SK-N-MC (cell line): ENCODE measurements around the gene TNFAIP1.

Experiments used
- EZH2 ChIP-seq: fragments of 200-600 bp; sonication (generic); IDR thresholded peaks from one replicate; pipeline ENCODE4 v1.6.1; 2017; ENCODE audit warnings: antibody characterized with exemption
- POLR2AphosphoS5 ChIP-seq: IDR thresholded peaks from 2 replicates; pipeline ENCODE4 v1.6.1; 2012; ENCODE audit warnings: mild to moderate bottlenecking, low read depth, low read length, borderline replicate concordance

DNA sequence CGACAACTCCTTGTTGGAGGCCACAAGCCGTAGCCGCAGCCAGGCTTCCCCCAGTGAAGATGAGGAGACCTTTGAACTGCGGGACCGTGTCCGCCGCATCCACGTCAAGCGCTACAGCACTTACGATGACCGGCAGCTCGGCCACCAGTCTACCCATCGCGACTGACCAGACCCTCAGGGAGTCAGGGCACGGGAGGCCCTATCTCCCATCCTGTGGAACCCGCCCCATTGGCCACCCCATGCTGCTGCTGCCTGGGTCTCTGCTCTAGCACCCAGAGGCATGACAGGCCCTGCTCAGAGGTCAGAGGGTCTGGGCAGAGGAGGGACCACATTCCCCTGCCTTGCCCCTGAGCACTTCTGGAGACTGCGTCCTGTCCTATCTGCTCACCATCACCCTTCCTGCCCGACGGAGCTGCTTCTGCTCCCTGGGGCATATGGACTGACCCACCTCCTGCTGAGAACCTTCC is 8.9 kb downstream of the TNFAIP1 start:
- TF ChIP-seq EZH2 = no peak
- TF ChIP-seq POLR2AphosphoS5 = no peak
